COLO668 (cell line): Measurements from ENCODE around the gene ANO4.

ENCODE experiments used
- DNase-seq: peaks from one replicate; lab custom pipeline; 2025; ENCODE audit not compliant: unreplicated experiment; lab: John Stamatoyannopoulos, UW

ANO4 gene

GRCh38 chr12:100794441-100795173 is at the start of gene ANO4:
Gene ANO4, plus strand, starts transcription at chr12:100794776. Its CDS starts 107,010 bp downstream, at chr12:100901786.
- DNase-seq, result no peak

- DNase-seq, result no peak
Observed at GRCh38 chr12:100745378-100746071, 49.1 kb upstream of the ANO4 start.

GRCh38 chr12:100752841-100753240 is 41.7 kb upstream of the ANO4 start:
- DNase-seq, result no peak

DNA sequence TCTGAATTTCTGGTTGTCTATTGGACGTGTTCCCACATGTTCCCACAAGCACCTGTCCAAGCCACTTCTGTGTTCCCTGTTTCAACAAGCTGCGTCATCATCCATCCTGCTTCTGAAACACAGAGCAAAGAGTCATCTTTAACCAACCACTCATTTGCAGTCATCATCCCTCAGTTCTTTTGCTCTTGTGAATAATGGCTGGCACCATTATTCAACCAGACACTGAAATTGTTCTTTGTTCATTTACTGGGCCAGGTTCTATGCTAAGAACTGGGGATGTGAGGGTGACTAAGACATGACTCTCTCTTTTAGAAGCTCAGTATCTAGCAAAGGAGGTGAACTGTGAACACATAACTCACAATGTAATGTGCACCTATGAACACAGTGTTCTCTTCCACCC is 40.7 kb upstream of the ANO4 start:
- DNase-seq, result peak; percentile 20

DNA sequence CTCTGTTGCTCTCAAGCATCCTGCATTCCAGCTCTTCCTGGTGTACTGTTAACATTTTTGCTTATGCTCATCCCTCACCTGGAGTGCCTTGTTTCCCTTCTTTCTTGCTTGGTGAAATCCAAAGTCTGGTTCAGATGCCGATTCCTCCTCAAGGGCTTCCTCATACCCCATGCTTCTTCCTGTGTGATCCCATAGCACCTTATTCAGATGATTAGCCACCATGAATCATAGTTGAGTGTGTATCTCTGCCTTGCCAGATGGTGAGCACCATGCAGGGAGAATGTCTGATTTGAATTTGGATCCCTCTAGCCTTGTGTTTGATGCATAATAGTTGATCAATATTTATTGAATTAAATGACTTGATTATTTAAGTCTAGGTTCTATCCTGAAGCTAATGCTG is 39.4 kb upstream of the ANO4 start:
- no peak for DNase-seq

- DNase-seq, result no peak
Observed at GRCh38 chr12:100758083-100758482, 36.5 kb upstream of the ANO4 start.

DNA sequence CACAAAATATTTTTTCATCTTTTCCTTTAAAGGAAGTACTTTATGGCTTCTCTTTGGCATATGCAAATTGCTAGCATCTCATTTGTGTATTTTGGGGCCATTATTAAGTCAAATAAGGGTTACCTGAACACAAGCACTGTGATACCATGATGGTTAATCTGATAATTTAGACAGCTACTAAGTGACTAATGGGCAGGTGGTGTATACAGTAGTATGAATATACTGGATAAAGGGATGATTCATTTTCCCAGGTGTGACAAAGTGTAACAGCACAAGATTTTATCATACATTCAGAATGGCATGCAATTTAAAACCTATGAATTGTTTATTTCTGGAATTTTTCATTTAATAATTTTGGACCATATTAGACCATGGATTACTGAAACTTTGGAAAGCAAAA is 27.2 kb upstream of the ANO4 start:
- no peak for DNase-seq

- no peak for DNase-seq
Observed at GRCh38 chr12:100767950-100768349, 26.6 kb upstream of the ANO4 start.

DNA sequence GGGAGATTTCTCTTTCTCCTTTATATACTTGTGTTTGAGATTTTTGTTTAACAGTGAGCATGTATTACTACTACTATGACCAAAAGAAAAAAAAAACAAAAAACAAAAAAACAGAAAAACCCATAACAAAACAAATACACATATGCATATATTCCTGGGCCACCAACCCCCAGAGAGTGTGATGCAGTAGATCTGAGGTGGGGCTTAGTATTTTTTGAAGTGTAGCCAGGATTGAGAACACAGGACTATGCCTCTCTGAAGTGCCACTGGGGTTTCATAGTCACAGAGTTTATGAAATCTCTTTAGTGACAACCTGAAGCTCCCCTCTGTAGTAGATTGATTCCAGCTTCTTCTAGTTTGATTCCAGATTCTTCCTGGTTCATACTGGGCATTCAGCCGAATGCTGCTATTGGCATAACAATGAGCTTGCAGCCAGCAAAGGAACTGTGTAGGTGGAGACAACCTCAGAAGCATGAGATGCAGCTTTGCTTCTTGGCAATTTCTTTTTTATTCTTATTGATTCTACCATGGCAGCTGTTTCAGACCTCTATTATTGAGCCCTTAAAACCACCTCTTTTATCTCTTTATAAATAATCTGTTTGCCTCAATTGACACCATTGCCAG is 15.5 kb upstream of the ANO4 start:
- DNase-seq, result no peak

DNA sequence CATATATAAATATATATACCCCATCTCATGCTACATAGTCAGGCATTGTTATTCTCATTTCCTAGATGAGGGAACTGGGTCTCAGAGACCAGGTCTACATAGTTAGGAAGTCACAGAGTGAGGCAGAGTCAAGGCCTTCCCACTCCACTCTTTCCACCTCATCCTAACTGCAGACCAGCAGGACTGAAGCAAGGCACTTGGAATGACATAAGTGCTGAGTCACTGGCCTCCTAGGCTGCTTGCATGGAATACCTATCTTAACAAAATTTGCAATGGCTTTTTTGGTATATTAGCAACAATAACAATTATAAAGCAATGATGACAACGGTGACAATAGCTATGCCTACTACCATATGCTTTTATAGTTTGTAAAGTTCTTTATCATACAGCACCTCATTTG is 5.4 kb upstream of the ANO4 start:
- DNase-seq, result no peak

DNA sequence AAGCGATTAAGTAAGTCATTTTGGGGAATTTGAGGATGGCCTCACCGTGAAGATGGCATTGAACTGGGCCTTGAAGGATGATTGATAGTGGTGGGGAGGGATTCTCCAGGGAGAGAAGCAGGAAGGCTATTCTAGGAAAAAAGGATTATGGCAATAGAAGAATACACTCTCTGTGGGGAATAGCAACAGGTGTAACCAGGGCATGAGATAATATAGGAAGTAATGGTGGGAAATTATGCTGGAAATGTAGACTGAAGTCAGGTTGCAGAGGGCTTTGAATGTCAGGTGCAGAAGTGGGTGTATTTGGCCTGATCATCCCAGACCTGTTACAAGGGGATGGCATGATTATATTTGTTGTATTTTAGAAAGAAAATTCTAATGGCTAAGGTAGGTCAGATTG is 4.6 kb upstream of the ANO4 start:
- DNase-seq, result no peak

- no peak for DNase-seq
Observed at GRCh38 chr12:100790552-100790951, 4.0 kb upstream of the ANO4 start.

- no peak for DNase-seq
Observed at GRCh38 chr12:100793182-100793581, 1.4 kb upstream of the ANO4 start.

DNA sequence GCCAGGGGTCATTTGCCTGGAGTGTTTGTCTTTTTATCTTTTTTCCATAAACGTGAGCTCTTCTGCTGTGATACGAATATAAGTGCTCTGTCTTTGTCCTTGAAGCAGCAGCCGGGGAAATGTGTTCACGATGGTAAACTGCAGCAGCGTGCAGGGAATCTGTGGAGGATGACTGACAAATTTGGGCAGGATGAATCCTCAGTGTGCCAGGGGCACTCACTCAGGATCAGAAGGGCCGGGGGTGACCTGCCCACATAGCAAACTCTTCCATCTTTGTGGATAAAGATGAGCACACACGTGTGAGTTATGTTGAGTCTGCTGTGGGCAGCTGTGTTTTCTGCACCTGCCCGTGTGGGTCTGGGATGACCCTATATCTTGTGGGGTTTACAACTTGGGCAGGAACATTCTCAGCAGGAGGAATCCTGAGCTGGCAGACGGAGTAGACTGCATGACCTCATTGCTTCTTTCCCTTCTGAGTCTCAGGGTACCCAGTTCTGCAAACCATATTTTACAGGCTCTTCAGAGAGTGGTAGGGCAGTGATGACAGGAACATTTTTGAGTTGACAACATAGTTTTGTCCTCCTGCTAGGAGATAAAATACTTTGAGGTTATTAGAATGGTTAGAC is 711 bp downstream of the ANO4 start:
- no peak for DNase-seq

- no peak for DNase-seq
Observed at GRCh38 chr12:100795800-100796179, 1.2 kb downstream of the ANO4 start.

- no peak for DNase-seq
Observed at GRCh38 chr12:100796621-100797020, 2.0 kb downstream of the ANO4 start.

DNA sequence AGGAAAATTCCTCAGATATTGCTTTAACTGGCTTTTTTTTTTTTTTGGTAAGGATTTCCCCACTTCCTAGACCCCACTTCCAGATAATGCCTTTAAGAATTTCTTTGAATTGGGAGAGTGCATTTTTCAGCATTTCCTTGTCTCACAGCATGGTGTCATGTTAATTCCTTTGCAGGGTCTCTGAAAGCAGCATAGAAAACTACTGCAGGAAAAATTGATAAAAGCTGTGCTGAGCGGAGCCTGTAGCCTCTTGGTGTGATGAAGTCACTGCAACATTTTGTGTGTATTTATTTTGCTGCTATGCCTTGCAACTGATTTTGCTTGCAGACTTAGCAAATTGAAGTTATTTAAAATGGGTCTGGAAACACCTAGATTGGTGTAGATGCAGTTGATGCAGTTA is 2.7 kb downstream of the ANO4 start:
- DNase-seq, result no peak

DNA sequence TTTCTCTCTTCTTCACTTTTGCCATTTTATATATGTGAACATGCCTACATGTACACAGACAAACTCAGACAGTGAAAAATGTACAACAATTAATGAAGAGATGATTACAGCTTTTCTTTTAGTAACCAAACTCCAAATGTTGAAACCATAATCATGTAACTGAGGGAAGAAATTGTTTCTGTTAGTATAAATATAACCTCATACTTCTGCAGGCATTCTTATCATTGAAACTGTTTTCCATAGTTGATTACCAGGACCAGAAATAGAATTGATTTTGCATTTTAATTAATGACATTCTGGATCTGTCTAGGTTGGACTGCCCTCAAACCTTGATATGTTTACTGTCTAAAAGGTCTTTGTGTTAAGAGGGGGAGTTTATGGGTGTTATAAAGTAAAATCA is 3.2 kb downstream of the ANO4 start:
- no peak for DNase-seq

GRCh38 chr12:100798286-100799160 is 3.9 kb downstream of the ANO4 start:
- DNase-seq, result no peak

DNA sequence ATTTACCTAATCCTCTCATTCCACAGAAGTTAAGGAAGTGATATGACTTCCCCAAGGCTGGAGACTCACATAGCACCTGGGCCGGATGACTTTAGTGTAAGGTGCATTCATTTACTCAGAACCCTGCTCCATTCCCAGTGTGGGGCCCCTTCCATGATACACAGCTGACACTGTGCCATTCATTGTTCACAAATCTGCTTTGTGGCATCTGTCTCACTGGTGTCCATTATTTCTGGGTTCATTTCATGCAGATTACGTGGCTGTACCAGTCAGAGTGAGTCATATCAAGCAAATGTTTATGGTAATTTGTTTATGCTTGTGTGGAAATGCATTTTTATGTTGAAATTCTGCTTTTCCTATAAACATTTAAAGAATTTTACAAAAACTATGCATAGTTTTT is 5.2 kb downstream of the ANO4 start:
- DNase-seq, result no peak

GRCh38 chr12:100800723-100801122 is 6.1 kb downstream of the ANO4 start:
- DNase-seq, result no peak
